ENCODE results near the gene CTNNA3.

Gene CTNNA3

GRCh38 chr10:67607472-67607871 is 88.5 kb downstream of the CTNNA3 start:
- no peaks in the 10 kb centered on the region for H3K9me3 ChIP-seq (ENCODE audit: control insufficient read depth in 1 of 2, low read length in 2 of 2)
- H3K36me3 ChIP-seq (ENCODE audit: control insufficient read depth in 1 of 2, insufficient read depth in 2 of 2, low read length in 2 of 2): no peaks in the 10 kb centered on the region
- no peaks in the 10 kb centered on the region for H3K27me3 ChIP-seq (ENCODE audit: control insufficient read depth in 1 of 2, insufficient read depth in 2 of 2, low read length in 2 of 2)
- H3K4me3 ChIP-seq (ENCODE audit: low read depth in 1 of 2, low read length in 2 of 2): no peak overlapping the region
- no peak overlapping the region for H3K27ac ChIP-seq (ENCODE audit: low read depth, low read length)
- no peak overlapping the region for H3K9ac ChIP-seq (ENCODE audit: low read depth in 1 of 2, low read length in 2 of 2)
- no peaks in the 10 kb centered on the region for H3K4me1 ChIP-seq (ENCODE audit: control insufficient read depth in 1 of 2, insufficient read depth in 2 of 2, low read length in 2 of 2)

DNA sequence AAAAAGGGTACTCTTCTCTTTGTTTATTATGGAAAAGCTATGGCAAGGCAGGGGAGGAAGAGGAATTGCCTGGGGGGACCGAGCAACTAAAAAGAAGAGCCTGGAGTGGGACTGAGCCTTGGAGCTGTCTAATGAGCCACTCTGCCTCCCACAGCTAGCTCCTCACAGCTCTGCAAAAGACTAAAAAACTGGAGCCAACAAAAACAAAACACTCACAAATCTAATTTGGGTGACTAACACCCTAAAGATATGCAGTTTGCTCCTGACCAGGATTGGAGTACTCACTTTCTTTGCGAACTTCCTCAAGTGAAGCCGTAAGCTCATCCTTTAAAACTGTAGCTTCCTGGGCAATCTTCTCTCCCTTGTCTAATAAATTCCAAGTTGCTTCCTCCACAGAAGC is 89.4 kb downstream of the CTNNA3 start:
- H3K36me3 ChIP-seq (ENCODE audit: control insufficient read depth in 1 of 2, insufficient read depth in 2 of 2, low read length in 2 of 2): no peaks in the 10 kb centered on the region
- H3K4me3 ChIP-seq (ENCODE audit: low read depth in 1 of 2, low read length in 2 of 2): no peak overlapping the region
- H3K9me3 ChIP-seq (ENCODE audit: control insufficient read depth in 1 of 2, low read length in 2 of 2): no peaks in the 10 kb centered on the region
- H3K9ac ChIP-seq (ENCODE audit: low read depth in 1 of 2, low read length in 2 of 2): no peak overlapping the region
- H3K27ac ChIP-seq (ENCODE audit: low read depth, low read length): no peak overlapping the region
- no peaks in the 10 kb centered on the region for H3K27me3 ChIP-seq (ENCODE audit: control insufficient read depth in 1 of 2, insufficient read depth in 2 of 2, low read length in 2 of 2)
- H3K4me1 ChIP-seq (ENCODE audit: control insufficient read depth in 1 of 2, insufficient read depth in 2 of 2, low read length in 2 of 2): no peaks in the 10 kb centered on the region

DNA sequence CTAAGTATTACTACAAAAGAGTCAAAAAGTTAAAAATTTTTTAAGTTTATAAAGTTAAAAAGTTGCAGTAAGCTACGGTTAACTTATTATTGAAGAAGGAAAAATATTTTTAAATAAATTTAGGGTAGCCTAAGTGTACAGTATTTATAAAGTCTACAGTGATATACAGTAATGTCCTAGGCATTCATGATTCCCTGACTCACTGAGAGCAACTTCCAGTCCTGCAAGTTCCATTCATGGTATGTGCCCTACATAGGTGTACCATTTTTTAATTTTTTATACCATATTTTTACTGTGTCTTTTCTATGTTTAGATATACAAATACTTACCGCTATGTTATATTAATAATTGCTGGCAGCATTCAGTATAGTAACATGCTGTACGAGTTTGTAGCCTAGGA is 92.3 kb downstream of the CTNNA3 start:
- Histone ChIP-seq H3K36me3 (ENCODE audit: control insufficient read depth in 1 of 2, insufficient read depth in 2 of 2, low read length in 2 of 2) (no peaks in the 10 kb centered on the region), H3K4me1 (ENCODE audit: control insufficient read depth in 1 of 2, insufficient read depth in 2 of 2, low read length in 2 of 2) (no peaks in the 10 kb centered on the region), H3K9ac (ENCODE audit: low read depth in 1 of 2, low read length in 2 of 2) (no peak overlapping the region), H3K27me3 (ENCODE audit: control insufficient read depth in 1 of 2, insufficient read depth in 2 of 2, low read length in 2 of 2) (no peaks in the 10 kb centered on the region), H3K27ac (ENCODE audit: low read depth, low read length) (no peak overlapping the region), H3K9me3 (ENCODE audit: control insufficient read depth in 1 of 2, low read length in 2 of 2) (no peaks in the 10 kb centered on the region), H3K4me3 (ENCODE audit: low read depth in 1 of 2, low read length in 2 of 2) (no peak overlapping the region)

GRCh38 chr10:67603086-67603485 is 92.9 kb downstream of the CTNNA3 start:
- no peak overlapping the region for H3K9ac ChIP-seq (ENCODE audit: low read depth in 1 of 2, low read length in 2 of 2)

DNA sequence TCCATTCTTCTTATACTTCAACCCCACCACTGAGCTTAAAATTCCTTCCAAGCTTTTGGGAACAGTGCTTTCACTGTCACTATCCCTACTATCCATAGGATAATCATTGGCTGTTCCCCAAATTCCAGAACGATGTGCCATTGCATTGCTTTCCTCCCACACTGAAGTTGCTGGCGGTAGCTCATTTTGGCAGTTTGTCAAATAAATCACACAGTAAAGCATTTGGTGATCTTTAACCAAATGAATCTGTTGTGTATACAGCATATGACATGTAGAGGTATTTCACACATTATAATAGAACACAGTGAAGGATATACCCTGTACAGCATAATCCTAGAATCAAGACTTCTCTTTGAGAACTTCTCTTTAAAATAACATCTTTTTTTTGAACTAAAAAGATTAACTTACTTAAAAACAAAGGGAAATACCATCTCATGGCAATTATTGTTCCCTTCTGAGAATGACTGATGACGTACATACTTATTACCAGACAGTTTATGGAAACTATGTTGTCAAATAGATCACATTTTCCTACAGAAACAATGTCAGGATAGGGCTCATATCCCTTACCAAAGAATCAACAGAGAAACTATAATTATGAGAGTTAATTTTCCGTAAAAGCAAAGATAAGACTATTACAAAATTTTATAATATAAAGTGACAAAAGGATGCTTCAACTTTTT is 93.6 kb downstream of the CTNNA3 start:
- no peaks in the 10 kb centered on the region for H3K27me3 ChIP-seq (ENCODE audit: control insufficient read depth in 1 of 2, insufficient read depth in 2 of 2, low read length in 2 of 2)
- no peaks in the 10 kb centered on the region for H3K4me1 ChIP-seq (ENCODE audit: control insufficient read depth in 1 of 2, insufficient read depth in 2 of 2, low read length in 2 of 2)
- H3K36me3 ChIP-seq (ENCODE audit: control insufficient read depth in 1 of 2, insufficient read depth in 2 of 2, low read length in 2 of 2): no peaks in the 10 kb centered on the region
- no peak overlapping the region for H3K27ac ChIP-seq (ENCODE audit: low read depth, low read length)
- no peak overlapping the region for H3K9ac ChIP-seq (ENCODE audit: low read depth in 1 of 2, low read length in 2 of 2)
- no peak overlapping the region for H3K4me3 ChIP-seq (ENCODE audit: low read depth in 1 of 2, low read length in 2 of 2)
- no peaks in the 10 kb centered on the region for H3K9me3 ChIP-seq (ENCODE audit: control insufficient read depth in 1 of 2, low read length in 2 of 2)

More at GRCh38 chr10:67603086-67603485, 92.9 kb downstream of the CTNNA3 start:
- Histone ChIP-seq H3K4me1 (ENCODE audit: control insufficient read depth in 1 of 2, insufficient read depth in 2 of 2, low read length in 2 of 2) (no peaks in the 10 kb centered on the region), H3K9me3 (ENCODE audit: control insufficient read depth in 1 of 2, low read length in 2 of 2) (no peaks in the 10 kb centered on the region), H3K4me3 (ENCODE audit: low read depth in 1 of 2, low read length in 2 of 2) (no peak overlapping the region), H3K27ac (ENCODE audit: low read depth, low read length) (no peak overlapping the region), H3K36me3 (ENCODE audit: control insufficient read depth in 1 of 2, insufficient read depth in 2 of 2, low read length in 2 of 2) (no peaks in the 10 kb centered on the region), H3K27me3 (ENCODE audit: control insufficient read depth in 1 of 2, insufficient read depth in 2 of 2, low read length in 2 of 2) (no peaks in the 10 kb centered on the region)

DNA sequence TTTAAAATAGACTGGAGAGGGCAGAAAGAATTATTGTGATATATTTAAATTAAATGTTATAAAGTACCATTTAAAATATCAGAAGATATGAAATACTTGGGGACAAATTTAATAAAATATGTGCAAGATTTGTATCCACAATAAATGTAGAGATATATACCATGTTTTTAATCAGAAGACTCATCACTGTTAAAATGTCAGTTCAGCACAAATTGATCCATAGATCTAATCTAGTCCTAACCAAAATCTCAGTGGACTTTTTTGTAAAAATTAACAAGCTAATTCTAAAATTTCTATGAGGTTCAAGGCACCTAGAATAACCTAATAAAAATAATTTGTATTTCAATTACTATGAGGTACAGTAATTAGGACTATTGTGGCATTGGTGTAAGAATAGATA is 96.4 kb downstream of the CTNNA3 start:
- Histone ChIP-seq H3K4me1 (ENCODE audit: control insufficient read depth in 1 of 2, insufficient read depth in 2 of 2, low read length in 2 of 2) (no peaks in the 10 kb centered on the region), H3K9ac (ENCODE audit: low read depth in 1 of 2, low read length in 2 of 2) (no peak overlapping the region), H3K9me3 (ENCODE audit: control insufficient read depth in 1 of 2, low read length in 2 of 2) (no peaks in the 10 kb centered on the region), H3K27ac (ENCODE audit: low read depth, low read length) (no peak overlapping the region), H3K27me3 (ENCODE audit: control insufficient read depth in 1 of 2, insufficient read depth in 2 of 2, low read length in 2 of 2) (no peaks in the 10 kb centered on the region), H3K4me3 (ENCODE audit: low read depth in 1 of 2, low read length in 2 of 2) (no peak overlapping the region), H3K36me3 (ENCODE audit: control insufficient read depth in 1 of 2, insufficient read depth in 2 of 2, low read length in 2 of 2) (no peaks in the 10 kb centered on the region)

GRCh38 chr10:67596641-67597040 is 99.4 kb downstream of the CTNNA3 start:
- no peaks in the 10 kb centered on the region for H3K36me3 ChIP-seq (ENCODE audit: control insufficient read depth in 1 of 2, insufficient read depth in 2 of 2, low read length in 2 of 2)
- H3K9me3 ChIP-seq (ENCODE audit: control insufficient read depth in 1 of 2, low read length in 2 of 2): no peaks in the 10 kb centered on the region
- no peak overlapping the region for H3K9ac ChIP-seq (ENCODE audit: low read depth in 1 of 2, low read length in 2 of 2)
- H3K4me3 ChIP-seq (ENCODE audit: low read depth in 1 of 2, low read length in 2 of 2): no peak overlapping the region
- H3K27ac ChIP-seq (ENCODE audit: low read depth, low read length): no peak overlapping the region
- H3K4me1 ChIP-seq (ENCODE audit: control insufficient read depth in 1 of 2, insufficient read depth in 2 of 2, low read length in 2 of 2): no peaks in the 10 kb centered on the region
- H3K27me3 ChIP-seq (ENCODE audit: control insufficient read depth in 1 of 2, insufficient read depth in 2 of 2, low read length in 2 of 2): no peaks in the 10 kb centered on the region

DNA sequence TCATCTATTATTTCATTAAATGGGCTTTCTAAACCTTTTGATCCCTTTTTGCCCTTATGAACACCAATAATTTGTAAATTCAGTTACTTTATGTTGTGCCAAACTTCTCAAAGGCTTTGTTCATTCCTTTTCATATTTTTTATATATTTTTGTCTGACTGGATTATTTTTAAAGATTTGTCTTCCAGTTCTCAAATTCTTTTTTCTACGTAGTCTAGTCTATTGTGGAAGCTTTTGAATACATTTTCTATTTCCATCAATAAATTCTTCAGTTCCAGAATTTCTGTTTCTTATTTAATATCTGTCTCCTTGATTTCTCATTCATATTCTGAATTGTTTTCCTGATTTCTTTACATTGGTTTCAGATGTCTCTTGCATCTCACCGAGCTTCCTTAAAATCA is 108.2 kb downstream of the CTNNA3 start:
- Histone ChIP-seq H3K4me3 (ENCODE audit: low read depth in 1 of 2, low read length in 2 of 2) (no peak overlapping the region), H3K4me1 (ENCODE audit: control insufficient read depth in 1 of 2, insufficient read depth in 2 of 2, low read length in 2 of 2) (no peaks in the 10 kb centered on the region), H3K9ac (ENCODE audit: low read depth in 1 of 2, low read length in 2 of 2) (no peak overlapping the region), H3K27ac (ENCODE audit: low read depth, low read length) (no peak overlapping the region), H3K27me3 (ENCODE audit: control insufficient read depth in 1 of 2, insufficient read depth in 2 of 2, low read length in 2 of 2) (no peaks in the 10 kb centered on the region), H3K36me3 (ENCODE audit: control insufficient read depth in 1 of 2, insufficient read depth in 2 of 2, low read length in 2 of 2) (no peaks in the 10 kb centered on the region), H3K9me3 (ENCODE audit: control insufficient read depth in 1 of 2, low read length in 2 of 2) (peaks cover 7 to 11% of the 10 kb centered on the region in 2 donors)

DNA sequence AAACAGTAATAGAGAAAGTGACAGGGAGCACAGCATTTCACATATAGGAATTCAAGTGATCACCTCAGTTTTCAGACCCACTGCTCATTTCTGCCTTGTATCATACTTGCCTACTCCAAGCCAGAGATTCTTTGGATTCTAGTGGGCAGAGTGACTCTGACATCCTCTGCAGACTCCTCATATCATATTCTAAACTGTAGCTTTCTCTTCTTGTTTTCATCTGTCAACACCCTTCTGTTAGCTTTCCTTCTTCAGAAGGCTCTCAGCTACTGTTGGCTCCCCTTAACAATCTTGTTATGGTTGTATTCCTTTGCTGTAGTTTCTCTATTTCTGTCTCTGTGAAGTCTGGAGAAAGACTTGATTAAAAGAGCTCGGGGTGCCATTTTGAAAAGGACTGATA is 120.5 kb downstream of the CTNNA3 start:
- Histone ChIP-seq H3K9ac (ENCODE audit: low read depth in 1 of 2, low read length in 2 of 2) (no peak overlapping the region), H3K9me3 (ENCODE audit: control insufficient read depth in 1 of 2, low read length in 2 of 2) (no peaks in the 10 kb centered on the region), H3K4me1 (ENCODE audit: control insufficient read depth in 1 of 2, insufficient read depth in 2 of 2, low read length in 2 of 2) (no peaks in the 10 kb centered on the region), H3K36me3 (ENCODE audit: control insufficient read depth in 1 of 2, insufficient read depth in 2 of 2, low read length in 2 of 2) (no peaks in the 10 kb centered on the region), H3K4me3 (ENCODE audit: low read depth in 1 of 2, low read length in 2 of 2) (no peak overlapping the region), H3K27ac (ENCODE audit: low read depth, low read length) (no peak overlapping the region), H3K27me3 (ENCODE audit: control insufficient read depth in 1 of 2, insufficient read depth in 2 of 2, low read length in 2 of 2) (no peaks in the 10 kb centered on the region)

DNA sequence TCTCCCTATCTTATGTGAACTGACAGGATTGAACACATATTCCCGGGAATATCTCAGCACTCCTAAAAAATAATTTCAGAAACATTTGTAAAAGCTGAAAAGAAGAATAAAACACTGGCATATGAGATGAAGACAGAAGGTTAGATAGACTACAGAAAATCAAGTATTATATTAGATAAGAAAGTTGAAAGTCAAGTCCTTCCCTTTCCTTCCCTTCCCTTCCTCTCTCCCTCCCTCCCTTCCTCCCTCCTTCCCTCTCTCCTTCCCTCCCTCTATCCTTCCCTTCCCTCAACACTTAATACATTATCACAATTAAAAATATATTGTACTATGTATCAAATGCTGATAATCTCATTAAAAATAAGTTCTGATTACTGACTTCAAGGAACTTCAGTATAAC is 122.5 kb downstream of the CTNNA3 start:
- H3K27ac ChIP-seq (ENCODE audit: low read depth, low read length): no peak overlapping the region
- no peaks in the 10 kb centered on the region for H3K4me1 ChIP-seq (ENCODE audit: control insufficient read depth in 1 of 2, insufficient read depth in 2 of 2, low read length in 2 of 2)
- H3K9me3 ChIP-seq (ENCODE audit: control insufficient read depth in 1 of 2, low read length in 2 of 2): no peaks in the 10 kb centered on the region
- H3K9ac ChIP-seq (ENCODE audit: low read depth in 1 of 2, low read length in 2 of 2): no peak overlapping the region
- H3K4me3 ChIP-seq (ENCODE audit: low read depth in 1 of 2, low read length in 2 of 2): no peak overlapping the region
- no peaks in the 10 kb centered on the region for H3K27me3 ChIP-seq (ENCODE audit: control insufficient read depth in 1 of 2, insufficient read depth in 2 of 2, low read length in 2 of 2)
- no peaks in the 10 kb centered on the region for H3K36me3 ChIP-seq (ENCODE audit: control insufficient read depth in 1 of 2, insufficient read depth in 2 of 2, low read length in 2 of 2)

DNA sequence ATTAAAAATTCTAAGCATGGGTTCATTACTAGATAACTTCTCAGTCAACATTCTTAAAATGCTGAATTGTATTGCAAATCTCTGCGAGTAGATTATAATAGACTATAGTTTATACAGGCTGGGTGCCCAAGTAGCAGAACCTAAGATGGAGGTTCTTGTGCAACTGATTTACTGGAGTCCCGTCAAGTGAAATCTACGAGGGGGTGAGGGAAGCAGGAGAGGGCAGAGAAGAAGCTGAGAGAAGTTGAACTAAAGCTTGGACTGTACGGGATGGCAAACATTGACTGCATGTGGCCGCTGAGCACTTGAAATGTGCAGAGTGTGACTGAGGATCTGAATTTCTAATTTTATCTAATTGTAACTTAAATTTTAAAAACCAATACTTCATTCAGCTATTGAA is 124.5 kb downstream of the CTNNA3 start:
- no peaks in the 10 kb centered on the region for H3K27me3 ChIP-seq (ENCODE audit: control insufficient read depth in 1 of 2, insufficient read depth in 2 of 2, low read length in 2 of 2)
- H3K27ac ChIP-seq (ENCODE audit: low read depth, low read length): no peak overlapping the region
- no peaks in the 10 kb centered on the region for H3K4me1 ChIP-seq (ENCODE audit: control insufficient read depth in 1 of 2, insufficient read depth in 2 of 2, low read length in 2 of 2)
- no peak overlapping the region for H3K4me3 ChIP-seq (ENCODE audit: low read depth in 1 of 2, low read length in 2 of 2)
- no peaks in the 10 kb centered on the region for H3K36me3 ChIP-seq (ENCODE audit: control insufficient read depth in 1 of 2, insufficient read depth in 2 of 2, low read length in 2 of 2)
- no peaks in the 10 kb centered on the region for H3K9me3 ChIP-seq (ENCODE audit: control insufficient read depth in 1 of 2, low read length in 2 of 2)
- no peak overlapping the region for H3K9ac ChIP-seq (ENCODE audit: low read depth in 1 of 2, low read length in 2 of 2)

All from duodenal mucosa (tissue), 2 donors.